Mucosa of descending colon (tissue), 3 donors: ENCODE measurements around the gene DNMT3B. TPM values are rescaled to one million over a fixed set of nuclear protein-coding genes. Genes with fewer than 3 reads are reported as not detected.

Experiments
- ATAC-seq: fragments of 200-7000 bp; cut with Tn5 transposase; one replicate; pipeline ENCODE4 v1.9.1; 2020; ENCODE audit warnings: mild to moderate bottlenecking, moderate library complexity
- DNase-seq, 3 donors: peaks; one replicate each; pipeline ENCODE4 v3.0.0-alpha.2; 2020
- H3K36me3 ChIP-seq: fragments of 200-600 bp; one replicate; pipeline ENCODE4 v1.8.0; 2021; ENCODE audit warnings: low read depth, mild to moderate bottlenecking
- H3K4me1 ChIP-seq: fragments of 200-600 bp; one replicate; pipeline ENCODE4 v1.8.0; 2021; ENCODE audit warnings: low read depth, mild to moderate bottlenecking
- H3K4me3 ChIP-seq: fragments of 200-600 bp; one replicate; pipeline ENCODE4 v1.8.0; 2021; ENCODE audit warnings: mild to moderate bottlenecking
- H3K9me3 ChIP-seq: fragments of 200-600 bp; one replicate; pipeline ENCODE4 v1.8.0; 2021; ENCODE audit warnings: mild to moderate bottlenecking
- CTCF ChIP-seq: fragments of 200-600 bp; IDR thresholded peaks from one replicate; pipeline ENCODE4 v1.8.0; 2022; ENCODE audit warnings: antibody characterized with exemption, mild to moderate bottlenecking
- intact Hi-C, 2 donors: fragments of 100-400 bp; cut with DNase I in 1 of 2; cut with micrococcal nuclease in 1 of 2; formaldehyde crosslinking; loops; one replicate each; pipeline versions ENCODE4 v1.11.0 to v1.11.1; 2022; cut with DNase I, micrococcal nuclease
- total RNA-seq, 3 donors: library from RNA; stranded (reverse); fragmentation: NEBNext Ultra II Directional in 2 of 3; extraction: Animal tissue kit (Norgen Biotek cat#: 25700) in 2 of 3; gene quantifications; one replicate each; pipeline versions ENCODE4 v1.2.1 to v1.2.4, GENCODE V29; 2021 to 2023
- donor health status: DM: no; HTN: no; CAD: no; lungs with moderate emphysema.
- donor health status: DM: no; HTN: no; CAD: no.
- donor health status: DM: no; HTN: yes; CAD: no.

The DNMT3B gene
- total RNA-seq, 3 donors from 2014 or later = 0.95 to 1.3 (median 1.2) TPM

GRCh38 chr20:32767418-32768198 lies 5.4 kb downstream of the DNMT3B start:
- H3K4me3 ChIP-seq = no peak overlapping the region
- intact Hi-C loops = no loop called here
- peaks cover 5% of the 10 kb centered on the region for H3K4me1 ChIP-seq
- DNase-seq (no peak), ATAC-seq (no peak)
- H3K36me3 ChIP-seq = no peaks in the 10 kb centered on the region
- TF ChIP-seq CTCF = no peak
- H3K9me3 ChIP-seq = no peaks in the 10 kb centered on the region

GRCh38 chr20:32772046-32772445 lies 9.9 kb downstream of the DNMT3B start:
- Histone ChIP-seq H3K4me1 (no peaks in the 10 kb centered on the region), H3K9me3 (no peaks in the 10 kb centered on the region), H3K36me3 (no peaks in the 10 kb centered on the region), H3K4me3 (no peak overlapping the region)
- DNase-seq (no peak), ATAC-seq (no peak)
- TF ChIP-seq CTCF = no peak
- intact Hi-C loops = loop anchor here in 1 of 2 donors (10.0 kb wide), 1 partner anchor 97 kb away; the partner anchor contains the start of gene C20orf203

GRCh38 chr20:32773223-32773622 lies 11.0 kb downstream of the DNMT3B start:
- intact Hi-C loops = loop anchor here in 1 of 2 donors (10.0 kb wide), 1 partner anchor 98 kb away; the partner anchor contains the start of gene C20orf203
- TF ChIP-seq CTCF = no peak
- Histone ChIP-seq H3K9me3 (no peaks in the 10 kb centered on the region), H3K36me3 (no peaks in the 10 kb centered on the region), H3K4me1 (no peaks in the 10 kb centered on the region), H3K4me3 (no peak overlapping the region)
- DNase-seq = no peak
- no peak for ATAC-seq

GRCh38 chr20:32773855-32774254 lies 11.7 kb downstream of the DNMT3B start:
- intact Hi-C loops = loop anchor here in 1 of 2 donors (10.0 kb wide), 1 partner anchor 99 kb away; the partner anchor contains the start of gene C20orf203
- Histone ChIP-seq H3K4me1 (no peaks in the 10 kb centered on the region), H3K9me3 (no peaks in the 10 kb centered on the region), H3K36me3 (no peaks in the 10 kb centered on the region), H3K4me3 (no peak overlapping the region)
- no peak for DNase-seq
- no peak for TF ChIP-seq CTCF
- ATAC-seq = no peak

- H3K4me1 ChIP-seq = no peaks in the 10 kb centered on the region
- no peaks in the 10 kb centered on the region for H3K9me3 ChIP-seq
- intact Hi-C loops = loop anchor here (5.0 to 10.0 kb wide), 2 partner anchors 101 to 103 kb away; partner anchors contain the start of gene C20orf203 (in 2 of the 2)
- H3K36me3 ChIP-seq = no peaks in the 10 kb centered on the region
- TF ChIP-seq CTCF = no peak
- H3K4me3 ChIP-seq = no peak overlapping the region
- ATAC-seq (no peak), DNase-seq (no peak)
Observed at GRCh38 chr20:32775336-32775991, 13.3 kb downstream of the DNMT3B start.
